A549 (cell line): ENCODE data around the gene MRPS18B. TPM values are rescaled to one million over a fixed set of nuclear protein-coding genes. Genes with fewer than 3 reads are reported as not detected.
A peak's percentile ranks its signal among the peaks of the same experiment; 100 is the strongest.

Experiments used
- ATAC-seq, 2 experiments: fragments of 200-7000 bp in 1 of 2; fragments of >200 bp in 1 of 2; cut with Nextera tagmentation in 1 of 2; cut with Tn5 transposase in 1 of 2; 3 replicates each; pipeline versions ENCODE4 v1.8.0 to v1.9.1; 2018 to 2020; ENCODE audit warnings: mild to moderate bottlenecking in 1 of 2, moderate library complexity in 1 of 2
- CTCF ChIA-PET: fragments of 300-600 bp; sonication (Branson Sonifier 250); formaldehyde crosslinking; extraction: SDS; loops from one replicate; lab custom pipeline; 2021; ENCODE audit warnings: antibody characterized with exemption, inconsistent platforms; lab: Yijun Ruan, JAX
- POLR2A ChIA-PET: fragments of 350-600 bp; formaldehyde crosslinking; extraction: SDS; loops from one replicate; lab custom pipeline; 2021; ENCODE audit warnings: antibody characterized with exemption, inconsistent platforms; lab: Yijun Ruan, JAX
- DNase-seq, 2 experiments: peaks; one replicate each; pipeline versions ENCODE4 v3.0.0 to v3.0.0-alpha.2; 2011 to 2016; ENCODE audit warnings: low read depth in 1 of 2, low spot score in 1 of 2
- FAIRE-seq: peaks from 2 replicates; lab custom pipeline; 2011; peaks lifted over from hg19 to GRCh38; lab: Jason Lieb, UNC
- H3K27ac ChIP-seq, 2 experiments: fragments of >200 bp; sonication (Bioruptor Twin); formaldehyde crosslinking; 3 replicates each; pipeline ENCODE4 v1.5.1; 2016 to 2017
- H3K4me1 ChIP-seq: fragments of >200 bp; sonication (Bioruptor Twin); formaldehyde crosslinking; 3 replicates; pipeline ENCODE4 v1.6.1; 2016
- H3K4me2 ChIP-seq: fragments of >200 bp; sonication (Bioruptor Twin); formaldehyde crosslinking; 3 replicates; pipeline ENCODE4 v1.6.1; 2016
- H3K4me3 ChIP-seq: fragments of >200 bp; sonication (Bioruptor Twin); formaldehyde crosslinking; 3 replicates; pipeline ENCODE4 v1.5.1; 2016
- H3K9me3 ChIP-seq: fragments of >200 bp; sonication (Bioruptor Twin); formaldehyde crosslinking; 3 replicates; pipeline ENCODE4 v1.6.1; 2016
- ATOH8 ChIP-seq: fragments of 250-450 bp; sonication (Bioruptor Pico); IDR thresholded peaks from 2 replicates; pipeline ENCODE4 v1.5.0; 2020; ENCODE audit warnings: low read depth, mild to moderate bottlenecking, moderate library complexity
- BCL3 ChIP-seq: fragments of >200 bp; sonication (Bioruptor Twin); formaldehyde crosslinking; IDR thresholded peaks from 3 replicates; pipeline ENCODE4 v1.6.1; 2016
- CBX2 ChIP-seq: fragments of 200-600 bp; sonication (generic); IDR thresholded peaks from 2 replicates; pipeline ENCODE4 v1.6.1; 2016; ENCODE audit warnings: low read depth, mild to moderate bottlenecking, borderline replicate concordance
- CBX8 ChIP-seq: fragments of 200-600 bp; sonication (generic); IDR thresholded peaks from 2 replicates; pipeline ENCODE4 v1.6.1; 2016
- CEBPB ChIP-seq, 2 experiments: fragments of >200 bp in 1 of 2; sonication (Bioruptor Twin) in 1 of 2; formaldehyde crosslinking in 1 of 2; IDR thresholded peaks; 2 replicates each; pipeline ENCODE4 v1.6.1; 2012 to 2016
- CHD2 ChIP-seq: fragments of 150-350 bp; IDR thresholded peaks from 2 replicates; pipeline ENCODE4 v1.6.1; 2014; ENCODE audit warnings: low read length; ENCODE audit not compliant: partially characterized antibody
- CHD4 ChIP-seq: fragments of 200-600 bp; sonication (generic); IDR thresholded peaks from 2 replicates; pipeline ENCODE4 v1.6.1; 2016; ENCODE audit warnings: antibody characterized with exemption, mild to moderate bottlenecking, borderline replicate concordance
- EHF ChIP-seq: fragments of 250-450 bp; sonication (Bioruptor Pico); IDR thresholded peaks from 2 replicates; pipeline ENCODE4 v1.5.0; 2020; ENCODE audit warnings: mild to moderate bottlenecking
- EP300 ChIP-seq, 2 experiments: fragments of >200 bp; sonication (Bioruptor Twin); formaldehyde crosslinking; IDR thresholded peaks; 2 replicates in 1 of 2; 3 replicates in 1 of 2; pipeline ENCODE4 v1.6.1; 2016 to 2017
- FOSL2 ChIP-seq, 2 experiments: fragments of 450-650 bp in 1 of 2; fragments of >200 bp in 1 of 2; sonication (Bioruptor Twin) in 1 of 2; formaldehyde crosslinking; IDR thresholded peaks; 2 replicates each; pipeline versions ENCODE4 v1.5.0 to v1.6.1; 2016 to 2020; ENCODE audit warnings: mild to moderate bottlenecking in 1 of 2, moderate library complexity in 1 of 2
- GATA3 ChIP-seq: IDR thresholded peaks from 2 replicates; pipeline ENCODE4 v1.6.1; 2012; ENCODE audit warnings: borderline replicate concordance
- HES2 ChIP-seq: fragments of >200 bp; sonication (Bioruptor Twin); formaldehyde crosslinking; IDR thresholded peaks from 2 replicates; pipeline ENCODE4 v1.6.1; 2016
- HEYL ChIP-seq: fragments of 250-450 bp; sonication (Bioruptor Pico); IDR thresholded peaks from 2 replicates; pipeline ENCODE4 v1.8.0; 2021; ENCODE audit warnings: mild to moderate bottlenecking, moderate library complexity
- HOXA7 ChIP-seq: fragments of 250-450 bp; sonication (Bioruptor Pico); IDR thresholded peaks from 2 replicates; pipeline ENCODE4 v1.5.0; 2020; ENCODE audit warnings: mild to moderate bottlenecking, moderate library complexity
- HOXB5 ChIP-seq: fragments of 250-450 bp; sonication (Bioruptor Pico); IDR thresholded peaks from 2 replicates; pipeline ENCODE4 v1.5.0; 2020; ENCODE audit warnings: mild to moderate bottlenecking, moderate library complexity
- JUN ChIP-seq, 2 experiments: fragments of >200 bp; sonication (Bioruptor Twin); formaldehyde crosslinking; IDR thresholded peaks; 2 replicates in 1 of 2; 3 replicates in 1 of 2; pipeline ENCODE4 v1.6.1; 2016 to 2017
- JUNB ChIP-seq: fragments of >200 bp; sonication (Bioruptor Twin); formaldehyde crosslinking; IDR thresholded peaks from 2 replicates; pipeline ENCODE4 v1.6.1; 2016
- KDM1A ChIP-seq: fragments of 200-600 bp; sonication (generic); IDR thresholded peaks from 2 replicates; pipeline ENCODE4 v1.6.1; 2016; ENCODE audit warnings: low read depth, mild to moderate bottlenecking
- KDM5A ChIP-seq: fragments of 200-600 bp; sonication (generic); IDR thresholded peaks from 2 replicates; pipeline ENCODE4 v1.6.1; 2016; ENCODE audit warnings: antibody characterized with exemption, mild to moderate bottlenecking
- MAFK ChIP-seq: fragments of 450-650 bp; IDR thresholded peaks from 2 replicates; pipeline ENCODE4 v1.6.1; 2014; ENCODE audit not compliant: partially characterized antibody
- MAX ChIP-seq: IDR thresholded peaks from 2 replicates; pipeline ENCODE4 v1.6.1; 2012
- MAZ ChIP-seq: fragments of 150-350 bp; IDR thresholded peaks from 2 replicates; pipeline ENCODE4 v1.6.1; 2014; ENCODE audit warnings: antibody characterized with exemption, low read depth, low read length, borderline replicate concordance
- MYC ChIP-seq: IDR thresholded peaks from 2 replicates; pipeline ENCODE4 v1.6.1; 2012; ENCODE audit warnings: mild to moderate bottlenecking, inconsistent platforms, low read length, improper control_type of control experiment, borderline replicate concordance
- NPAS2 ChIP-seq: fragments of 250-450 bp; sonication (Bioruptor Pico); IDR thresholded peaks from 2 replicates; pipeline ENCODE4 v1.8.0; 2022; ENCODE audit warnings: mild to moderate bottlenecking, moderate library complexity, borderline replicate concordance
- RARB ChIP-seq: fragments of 250-450 bp; sonication (Bioruptor Pico); IDR thresholded peaks from 2 replicates; pipeline ENCODE4 v1.8.0; 2021; ENCODE audit warnings: mild to moderate bottlenecking, moderate library complexity
- RFX5 ChIP-seq: fragments of 450-650 bp; IDR thresholded peaks from 2 replicates; pipeline ENCODE4 v1.7.1; 2014; ENCODE audit warnings: antibody characterized with exemption, mild to moderate bottlenecking, moderate library complexity
- RNF2 ChIP-seq: fragments of 200-600 bp; sonication (generic); IDR thresholded peaks from 2 replicates; pipeline ENCODE4 v1.6.1; 2016; ENCODE audit warnings: low read depth, mild to moderate bottlenecking, antibody characterized with exemption, moderate library complexity, borderline replicate concordance
- SREBF2 ChIP-seq: fragments of 450-650 bp; IDR thresholded peaks from 2 replicates; pipeline ENCODE4 v1.6.1; 2014; ENCODE audit warnings: mild to moderate bottlenecking, moderate library complexity
- TFCP2L1 ChIP-seq: fragments of 250-450 bp; sonication (Bioruptor Pico); IDR thresholded peaks from 2 replicates; pipeline ENCODE4 v1.5.0; 2021; ENCODE audit warnings: mild to moderate bottlenecking
- TP53 ChIP-seq: fragments of 250-450 bp; sonication (Bioruptor Pico); IDR thresholded peaks from 2 replicates; pipeline ENCODE4 v1.5.0; 2021; ENCODE audit warnings: mild to moderate bottlenecking, moderate library complexity
- ZNF302 ChIP-seq: fragments of 250-450 bp; sonication (Bioruptor Pico); IDR thresholded peaks from 2 replicates; pipeline ENCODE4 v1.9.0; 2021; ENCODE audit warnings: inconsistent platforms, mild to moderate bottlenecking, moderate library complexity
- ZSCAN20 ChIP-seq: fragments of 250-450 bp; sonication (Bioruptor Pico); IDR thresholded peaks from 2 replicates; pipeline ENCODE4 v1.8.0; 2022; ENCODE audit warnings: mild to moderate bottlenecking, moderate library complexity
- WGBS: methylation state at CpG from one replicate; pipeline ENCODE4 v1.1.6; 2017; ENCODE audit errors: missing lambda C conversion rate; 5-methylcytosine and 5-hydroxymethylcytosine counted together
- polyA plus RNA-seq, 4 experiments: library from polyadenylated mRNA; depleted of rRNA in 3 of 4; stranded (reverse); fragments of >200 nt; fragmentation: RNase III in 1 of 4; extraction: RNeasy Plus Mini Kit Qiagen cat#74134 plus additional on column Dnase treatment in 1 of 4; gene quantifications; 2 replicates in 3 of 4; 3 replicates in 1 of 4; pipeline ENCODE4 v1.2.3, GENCODE V29; 2011 to 2017

The MRPS18B gene
- polyA plus RNA-seq, 2 of the 4 experiments (the other 2 are of a cell fraction), result 85.3 to 91.1 TPM

GRCh38 chr6:30571075-30571761 is 46.4 kb upstream of the MRPS18B start, which contains the start of gene ABCF1 (continued):
- TF ChIP-seq HES2, result no peak
- 0 out of 2 replicates have a peak, but pooled peaks have one; percentile 53 for TF ChIP-seq MAZ
- TF ChIP-seq CEBPB (IDR thresholded peaks at IDR 0.05), result no peak
- TF ChIP-seq MAX, result peak; percentile 97
- TF ChIP-seq RFX5, result no peak
- peak; percentile 42; the same call in 1 of the 2 replicates for TF ChIP-seq TP53 (CRISPR knock-in tag)
- no peak for TF ChIP-seq EP300 (IDR thresholded peaks at IDR 0.05)
- TF ChIP-seq BCL3, result peak; percentile 83
- TF ChIP-seq HOXB5 (CRISPR knock-in tag), result no peak; the same call in 1 of the 2 replicates
- no peak for TF ChIP-seq RNF2
- TF ChIP-seq GATA3, result no peak
- no peak for TF ChIP-seq ZNF302 (CRISPR knock-in tag)
- TF ChIP-seq FOSL2 (IDR thresholded peaks at IDR 0.05), result no peak
- TF ChIP-seq FOSL2 (CRISPR knock-in tag; IDR thresholded peaks at IDR 0.05), result no peak
- TF ChIP-seq CBX2, result no peak
- TF ChIP-seq KDM1A, result no peak
- no peak for TF ChIP-seq NPAS2 (CRISPR knock-in tag)
- TF ChIP-seq HEYL (CRISPR knock-in tag), result no peak
- peak; percentile 77; the same call in 1 of the 2 replicates for TF ChIP-seq ATOH8 (CRISPR knock-in tag)
- TF ChIP-seq SREBF2, result no peak
- no peak for TF ChIP-seq CHD4
- peak; percentile 65 to 89 for TF ChIP-seq JUN (IDR thresholded peaks at IDR 0.05)
- TF ChIP-seq KDM5A, result no peak
- TF ChIP-seq RARB (CRISPR knock-in tag), result peak; percentile 38; the same call in 1 of the 2 replicates
- no peak for TF ChIP-seq CBX8
- no peak for TF ChIP-seq HOXA7 (CRISPR knock-in tag)
- peak; percentile 55 for TF ChIP-seq CHD2
- peak; percentile 86; the same call in 1 of the 2 replicates for TF ChIP-seq MYC

- peak overlapping the region; percentile 52 for H3K4me3 ChIP-seq
- under 1% methylated on average over 8 of the region's 8 CpGs for WGBS
- CTCF ChIA-PET, result interaction anchor here (1.0 to 1.8 kb wide), 3 partner anchors 21 to 89 kb away, joined by 3 to 5 read pairs (median 4); no protein-coding TSS in a partner anchor
- POLR2A ChIA-PET, result interaction anchor here (0.9 to 1.6 kb wide), 7 partner anchors 10 to 42 kb away, joined by 3 to 15 read pairs (median 6); partner anchors contain the start of genes GNL1 and PRR3
- peak overlapping the region; percentile 89 to 99 for H3K27ac ChIP-seq
- peaks cover 14% of the 10 kb centered on the region for H3K4me1 ChIP-seq
- FAIRE-seq (no peak), ATAC-seq (peak in 1 of 2 experiments; percentile 38; a peak in 3 of 6 replicates), DNase-seq (no peak)
- H3K9me3 ChIP-seq, result no peaks in the 10 kb centered on the region
- H3K4me2 ChIP-seq, result peak overlapping the region; percentile 92
- no peak for TF ChIP-seq KDM1A
- TF ChIP-seq ZSCAN20 (CRISPR knock-in tag), result no peak
- no peak for TF ChIP-seq CBX8
- TF ChIP-seq TFCP2L1, result no peak
- TF ChIP-seq HEYL (CRISPR knock-in tag), result no peak
- TF ChIP-seq TP53 (CRISPR knock-in tag), result no peak
- TF ChIP-seq BCL3, result no peak
- no peak for TF ChIP-seq RFX5
- TF ChIP-seq HOXA7 (CRISPR knock-in tag), result no peak
- TF ChIP-seq NPAS2 (CRISPR knock-in tag), result no peak
- no peak for TF ChIP-seq MAFK
- no peak for TF ChIP-seq JUNB
- TF ChIP-seq EHF, result no peak
These were observed 45.9 kb upstream of the MRPS18B start for GRCh38 chr6:30571762-30572082.
